T47D (cell line): ENCODE measurements around the gene SRGAP1.

Experiments used
- DNase-seq, 2 experiments: peaks; one replicate each; pipeline versions ENCODE4 v3.0.0 to v3.0.0-alpha.2; 2011 to 2012; ENCODE audit warnings: low read depth in 1 of 2, low spot score in 1 of 2
- JUND ChIP-seq: IDR thresholded peaks from 2 replicates; pipeline ENCODE4 v1.6.1; 2012; ENCODE audit warnings: low read depth
- in situ Hi-C: cut with HindIII; loops from 2 replicates; pipeline ENCODE4 v1.10.0; 2016; ENCODE audit warnings: low sequenced_read_pairs, low pct_unique_long_range_greater_than_20kb

The SRGAP1 gene

GRCh38 chr12:64082866-64083268, 238.4 kb downstream of the SRGAP1 start:
- in situ Hi-C loops, result no loop called here
- DNase-seq, result no peak
- TF ChIP-seq JUND, result no peak

GRCh38 chr12:64083285-64084210, 239.0 kb downstream of the SRGAP1 start:
- in situ Hi-C loops, result no loop called here
- TF ChIP-seq JUND, result no peak
- DNase-seq, result peak in 1 of 2 experiments; percentile 62

- no peak for DNase-seq
- no peak for TF ChIP-seq JUND
- in situ Hi-C loops, result no loop called here
Measured at GRCh38 chr12:64085154-64085553, 240.7 kb downstream of the SRGAP1 start.

- no peak for TF ChIP-seq JUND
- DNase-seq, result no peak
- in situ Hi-C loops, result no loop called here
Measured at GRCh38 chr12:64085996-64086395, 241.5 kb downstream of the SRGAP1 start.

GRCh38 chr12:64086946-64087345, 242.4 kb downstream of the SRGAP1 start:
- DNase-seq, result no peak
- no peak for TF ChIP-seq JUND
- in situ Hi-C loops, result no loop called here

- TF ChIP-seq JUND, result no peak
- in situ Hi-C loops, result no loop called here
- DNase-seq, result no peak
Measured at GRCh38 chr12:64087761-64088160, 243.3 kb downstream of the SRGAP1 start.

- in situ Hi-C loops, result no loop called here
- no peak for TF ChIP-seq JUND
Measured at GRCh38 chr12:64088431-64089349, 244.2 kb downstream of the SRGAP1 start.

GRCh38 chr12:64090047-64090446, 245.5 kb downstream of the SRGAP1 start:
- in situ Hi-C loops, result no loop called here
- no peak for TF ChIP-seq JUND
- no peak for DNase-seq

More at GRCh38 chr12:64088431-64089349, 244.2 kb downstream of the SRGAP1 start:
- peak in 1 of 2 experiments; percentile 26 for DNase-seq

- no peak for TF ChIP-seq JUND
- in situ Hi-C loops, result no loop called here
- DNase-seq, result no peak
Measured at GRCh38 chr12:64091186-64091585, 246.7 kb downstream of the SRGAP1 start.

- TF ChIP-seq JUND, result no peak
- no peak for DNase-seq
- in situ Hi-C loops, result no loop called here
Measured at GRCh38 chr12:64092507-64093196, 248.2 kb downstream of the SRGAP1 start.

GRCh38 chr12:64093689-64094088, 249.2 kb downstream of the SRGAP1 start:
- TF ChIP-seq JUND, result no peak
- in situ Hi-C loops, result no loop called here
- DNase-seq, result no peak
